ENCODE data around the gene CDH8. TPM values are rescaled to one million over a fixed set of nuclear protein-coding genes. Genes with fewer than 3 reads are reported as not detected.
A peak's percentile ranks its signal among the peaks of the same experiment; 100 is the strongest.

The CDH8 gene
- total RNA-seq, 8 experiments from 2014 or later: 0.61 to 70.0 (median 20.3) TPM

GRCh38 chr16:62046801-62047200 is 10.6 kb upstream of the CDH8 start:
- no peak overlapping the region for H3K27ac ChIP-seq
- WGBS, 10 experiments: 17 to 100% (median 100%) methylated on average over 1 of the region's 1 CpG; no CpG with 5 or more reads in 1 of the 10 experiments
- ATAC-seq (replicated peaks in 6 of 8): no peak
- in situ Hi-C loops (cut with MboI; ENCODE audit: low pct_unique_long_range_greater_than_20kb in 2 of 9, low sequenced_read_pairs in 9 of 9, unreplicated experiment in 9 of 9): no loop called here
- no peaks in the 10 kb centered on the region for H3K4me1 ChIP-seq (replicated peaks in 1 of 2)
- H3K4me3 ChIP-seq: no peak overlapping the region

- Histone ChIP-seq H3K27ac (no peak overlapping the region), H3K4me3 (no peak overlapping the region), H3K4me1 (replicated peaks in 1 of 2) (peaks cover 5 to 13% of the 10 kb centered on the region in 2 donors)
- 0 to 11% (median 2%) methylated on average over 2 to 4 of the region's 4 CpGs; no CpG with 5 or more reads in 2 of the 10 experiments for WGBS, 10 experiments
- ATAC-seq (replicated peaks in 6 of 8): peak; percentile 46 to 95 (median 76)
- in situ Hi-C loops (cut with MboI; ENCODE audit: low pct_unique_long_range_greater_than_20kb in 2 of 9, low sequenced_read_pairs in 9 of 9, unreplicated experiment in 9 of 9): no loop called here
Measured at GRCh38 chr16:62041401-62041800, 5.2 kb upstream of the CDH8 start.

DNA sequence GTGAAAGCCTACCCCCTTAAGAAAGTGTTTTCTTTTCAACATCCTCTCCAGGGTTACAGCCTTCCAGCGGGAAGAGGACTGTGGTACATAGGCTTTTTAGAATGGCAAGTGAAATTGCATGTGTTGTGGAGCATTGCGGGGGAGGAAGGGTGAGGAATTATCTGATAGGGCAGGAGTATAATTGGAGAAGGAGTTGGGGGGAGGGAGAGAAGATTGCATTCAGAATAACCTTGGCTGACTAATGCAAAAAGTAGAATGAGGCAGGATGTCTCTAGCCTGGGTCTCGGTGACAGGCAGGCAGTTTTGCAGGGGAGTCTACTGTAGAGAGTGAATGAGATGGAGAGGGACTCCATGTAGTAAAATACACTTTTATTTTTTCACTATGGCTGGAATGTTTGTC is 2.4 kb upstream of the CDH8 start:
- Histone ChIP-seq H3K27ac (no peak overlapping the region), H3K4me1 (replicated peaks in 1 of 2) (peaks cover 5 to 13% of the 10 kb centered on the region in 2 donors), H3K4me3 (peak overlapping the region in 2 of 5 donors; percentile 12 to 94)
- in situ Hi-C loops (cut with MboI; ENCODE audit: low pct_unique_long_range_greater_than_20kb in 2 of 9, low sequenced_read_pairs in 9 of 9, unreplicated experiment in 9 of 9): no loop called here
- 0 to 71% (median 37%) methylated on average over 1 to 3 of the region's 3 CpGs; no CpG with 5 or more reads in 4 of the 10 experiments for WGBS, 10 experiments
- ATAC-seq (replicated peaks in 6 of 8): no peak

DNA sequence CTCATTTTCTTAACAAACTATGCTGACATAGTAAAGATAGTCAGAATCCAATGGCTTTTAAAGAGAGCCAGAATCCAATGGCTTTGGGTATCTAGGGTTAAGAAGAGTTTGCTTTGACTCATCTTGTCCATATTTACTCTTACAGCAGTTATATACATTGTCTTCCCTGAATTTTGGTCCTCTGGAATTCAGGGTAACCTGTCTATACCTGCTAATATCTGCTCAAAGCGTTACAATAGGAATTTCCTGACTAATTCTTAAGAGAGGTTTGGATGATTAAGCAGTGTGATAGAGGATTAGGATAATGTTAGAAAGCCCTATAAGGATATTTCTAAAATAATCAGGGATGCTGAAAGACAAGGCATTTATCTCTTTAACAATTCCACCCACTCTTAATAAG is 2.0 kb upstream of the CDH8 start:
- ATAC-seq (replicated peaks in 6 of 8): no peak
- WGBS, 10 experiments: 0 to 60% (median 33%) methylated on average over 1 of the region's 1 CpG; no CpG with 5 or more reads in 5 of the 10 experiments
- Histone ChIP-seq H3K4me1 (replicated peaks in 1 of 2) (peaks cover 5 to 13% of the 10 kb centered on the region in 2 donors), H3K27ac (no peak overlapping the region), H3K4me3 (peak overlapping the region in 2 of 5 donors; percentile 12 to 94)
- in situ Hi-C loops (cut with MboI; ENCODE audit: low pct_unique_long_range_greater_than_20kb in 2 of 9, low sequenced_read_pairs in 9 of 9, unreplicated experiment in 9 of 9): no loop called here

DNA sequence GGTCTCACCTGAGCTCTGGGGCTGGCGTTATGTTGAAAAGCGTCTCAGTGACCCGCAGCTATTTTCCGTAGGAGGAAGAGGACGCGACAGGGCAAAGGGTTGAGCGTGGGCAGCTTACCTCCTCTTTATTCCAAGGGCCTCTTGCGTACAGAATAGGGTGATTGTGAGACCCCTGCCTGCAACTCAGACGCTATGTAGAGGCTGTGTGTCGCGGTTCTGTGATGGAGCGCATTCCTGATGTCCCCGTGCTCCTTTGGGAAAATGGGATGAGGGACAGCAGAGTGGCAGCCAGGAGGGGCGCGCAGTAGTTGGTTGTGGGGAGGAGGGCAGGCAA is 531 bp upstream of the CDH8 start:
- H3K4me1 ChIP-seq (replicated peaks in 1 of 2): peaks cover 5 to 13% of the 10 kb centered on the region in 2 donors
- no peak overlapping the region for H3K27ac ChIP-seq
- ATAC-seq (replicated peaks in 6 of 8): peak in 5 of 8 experiments; percentile 5 to 32 (median 14)
- in situ Hi-C loops (cut with MboI; ENCODE audit: low pct_unique_long_range_greater_than_20kb in 2 of 9, low sequenced_read_pairs in 9 of 9, unreplicated experiment in 9 of 9): no loop called here
- H3K4me3 ChIP-seq: peak overlapping the region; percentile 53 to 94 (median 59)
- 0 to 40% (median 5%) methylated on average over 1 to 7 of the region's 15 CpGs; no CpG with 5 or more reads in 3 of the 10 experiments for WGBS, 10 experiments

DNA sequence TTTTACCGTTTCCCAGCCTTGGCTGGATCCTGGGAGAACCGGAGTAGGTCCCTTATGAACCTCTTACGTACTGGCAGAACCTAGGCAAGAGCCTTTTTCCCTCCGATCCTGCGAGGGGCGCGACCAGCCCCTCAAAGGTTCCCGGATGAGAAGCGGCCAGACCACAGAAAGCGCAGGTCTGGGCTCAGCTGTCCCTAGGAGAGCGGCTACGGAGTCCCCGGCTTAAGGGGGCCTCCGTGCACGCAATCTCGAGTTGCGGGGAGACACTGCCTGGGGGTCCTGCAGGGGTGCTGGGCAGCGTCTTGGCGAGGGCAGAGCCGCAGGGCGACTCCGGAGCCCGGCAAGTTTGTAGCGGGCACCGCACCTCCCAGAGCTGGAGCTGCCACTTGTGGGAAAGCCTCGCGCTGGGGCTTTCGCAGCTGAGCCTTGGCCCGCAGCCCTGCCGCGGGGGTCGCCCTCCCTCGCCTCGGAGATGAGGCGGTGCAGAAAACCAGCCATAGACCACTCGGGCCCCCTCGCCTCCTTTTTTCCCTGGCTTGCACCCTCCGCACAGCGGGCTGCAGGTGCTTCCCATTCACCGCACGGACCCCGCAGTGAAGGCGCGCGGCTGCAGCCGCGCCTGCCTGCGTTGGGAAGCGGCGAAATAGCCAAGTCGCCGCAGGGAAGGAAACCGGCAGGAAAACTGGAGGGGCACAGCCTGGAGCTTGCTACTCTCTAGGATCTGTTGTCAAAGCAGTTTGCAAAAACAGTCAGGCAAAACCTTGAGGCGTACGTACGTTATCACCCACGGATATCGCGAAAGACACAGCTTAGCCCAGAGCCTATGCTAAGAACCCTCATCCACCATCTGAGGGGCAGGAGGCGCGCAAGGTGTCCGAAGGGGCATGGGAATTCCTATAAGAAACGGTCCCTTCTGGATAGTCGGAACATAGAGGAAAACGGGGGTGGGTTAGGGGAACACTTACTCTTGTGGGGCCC is 834 bp downstream of the CDH8 start:
- H3K27ac ChIP-seq: no peak overlapping the region
- ATAC-seq (replicated peaks in 6 of 8): peak in 6 of 8 experiments; percentile 51 to 63 (median 57)

DNA sequence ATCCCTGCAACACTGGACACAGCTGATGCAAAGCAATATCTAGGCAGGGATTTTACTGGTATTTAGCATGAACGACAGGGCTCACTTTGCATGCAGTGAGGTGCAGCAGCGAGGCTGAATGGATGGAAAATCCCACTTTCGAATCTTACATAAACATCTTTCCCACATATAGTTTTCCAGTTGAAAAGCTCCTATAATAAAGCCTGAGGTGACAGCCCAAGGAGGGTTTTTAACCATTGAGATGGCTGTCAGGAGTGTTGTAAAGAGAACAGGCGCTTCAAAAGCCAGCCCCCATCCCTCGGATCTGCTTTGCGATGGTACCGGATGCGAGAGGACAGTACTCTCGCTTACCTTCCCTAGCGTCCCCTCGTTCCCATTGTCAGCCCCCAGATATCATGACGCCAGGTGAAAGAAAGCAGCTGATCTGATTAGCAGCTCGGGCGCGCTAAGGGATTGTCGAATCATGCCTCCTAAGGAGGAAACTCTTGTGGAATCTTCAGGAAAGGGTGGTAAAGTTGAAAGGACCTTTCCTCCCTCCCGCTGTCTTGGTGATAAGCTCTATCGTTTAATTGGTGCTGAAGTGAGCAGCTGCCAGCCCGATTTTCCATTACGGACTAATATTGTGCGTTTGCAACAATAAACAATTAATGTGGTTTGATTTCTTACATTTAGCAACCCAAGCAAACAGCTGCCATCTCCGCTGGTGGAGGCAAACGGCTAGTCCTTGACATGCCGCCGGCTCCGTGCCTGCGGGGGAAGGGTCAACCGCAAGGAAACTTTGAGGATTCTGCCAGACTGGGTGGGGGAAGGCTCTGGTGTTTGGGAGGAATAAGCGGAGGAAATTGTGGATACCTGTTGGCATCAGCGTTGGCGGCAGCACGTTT is 1.8 kb downstream of the CDH8 start:
- Histone ChIP-seq H3K27ac (no peak overlapping the region), H3K4me3 (peak overlapping the region; percentile 53 to 94 (median 59)), H3K4me1 (replicated peaks in 1 of 2) (peaks cover 0 to 13% of the 10 kb centered on the region in 2 donors)
- peak; percentile 5 to 47 (median 24) for ATAC-seq (replicated peaks in 6 of 8)
- in situ Hi-C loops (cut with MboI; ENCODE audit: low pct_unique_long_range_greater_than_20kb in 2 of 9, low sequenced_read_pairs in 9 of 9, unreplicated experiment in 9 of 9): no loop called here
- 0 to 45% (median 5%) methylated on average over 1 to 21 of the region's 32 CpGs; no CpG with 5 or more reads in 1 of the 10 experiments for WGBS, 10 experiments

More for the DNA sequence above, 834 bp downstream of the CDH8 start:
- WGBS, 10 experiments: 0 to 40% (median 0%) methylated on average over 1 to 13 of the region's 65 CpGs; no CpG with 5 or more reads in 3 of the 10 experiments
- Histone ChIP-seq H3K4me3 (peak overlapping the region; percentile 53 to 94 (median 59)), H3K4me1 (replicated peaks in 1 of 2) (peaks cover 0 to 13% of the 10 kb centered on the region in 2 donors)
- in situ Hi-C loops (cut with MboI; ENCODE audit: low pct_unique_long_range_greater_than_20kb in 2 of 9, low sequenced_read_pairs in 9 of 9, unreplicated experiment in 9 of 9): no loop called here

GRCh38 chr16:62033065-62033464 is 3.2 kb downstream of the CDH8 start:
- Histone ChIP-seq H3K4me3 (peak overlapping the region in 4 of 5 donors; percentile 54 to 94 (median 60)), H3K4me1 (replicated peaks in 1 of 2) (peaks cover 0 to 7% of the 10 kb centered on the region in 2 donors), H3K27ac (no peak overlapping the region)
- WGBS, 10 experiments: 0 to 90% (median 50%) methylated on average over 1 of the region's 1 CpG; no CpG with 5 or more reads in 3 of the 10 experiments
- no peak for ATAC-seq (replicated peaks in 6 of 8)
- in situ Hi-C loops (cut with MboI; ENCODE audit: low pct_unique_long_range_greater_than_20kb in 2 of 9, low sequenced_read_pairs in 9 of 9, unreplicated experiment in 9 of 9): no loop called here

DNA sequence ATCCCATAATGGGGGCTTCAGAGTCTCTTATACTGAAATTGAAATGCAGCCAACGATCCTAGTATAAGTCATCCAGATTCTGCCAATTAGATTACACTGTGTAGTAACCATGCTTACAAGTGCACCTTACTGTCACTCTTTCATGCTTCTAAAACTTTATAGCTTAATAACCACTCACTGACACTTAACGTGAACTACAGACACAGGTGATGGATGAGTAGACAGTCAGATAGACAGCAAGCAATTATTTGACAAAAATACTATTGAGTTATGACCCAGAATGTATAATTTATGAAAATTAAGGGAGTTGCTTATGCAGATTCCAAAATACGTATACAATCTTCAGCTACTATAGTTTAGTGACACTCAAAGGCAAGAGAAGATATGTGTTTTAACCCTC is 6.3 kb downstream of the CDH8 start:
- peaks cover 0 to 6% of the 10 kb centered on the region in 2 donors for H3K4me1 ChIP-seq (replicated peaks in 1 of 2)
- H3K27ac ChIP-seq: no peak overlapping the region
- no peak overlapping the region for H3K4me3 ChIP-seq
- ATAC-seq (replicated peaks in 6 of 8): no peak
- in situ Hi-C loops (cut with MboI; ENCODE audit: low pct_unique_long_range_greater_than_20kb in 2 of 9, low sequenced_read_pairs in 9 of 9, unreplicated experiment in 9 of 9): no loop called here
- WGBS, 10 experiments: 0 to 100% (median 83%) methylated on average over 1 to 3 of the region's 3 CpGs; no CpG with 5 or more reads in 1 of the 10 experiments

GRCh38 chr16:62022688-62023087 is 13.6 kb downstream of the CDH8 start:
- Histone ChIP-seq H3K4me1 (replicated peaks in 1 of 2) (peaks cover 9 to 16% of the 10 kb centered on the region in 2 donors), H3K4me3 (no peak overlapping the region), H3K27ac (no peak overlapping the region)
- WGBS, 10 experiments: 14 to 65% (median 50%) methylated on average over 1 to 3 of the region's 3 CpGs; no CpG with 5 or more reads in 1 of the 10 experiments
- in situ Hi-C loops (cut with MboI; ENCODE audit: low pct_unique_long_range_greater_than_20kb in 2 of 9, low sequenced_read_pairs in 9 of 9, unreplicated experiment in 9 of 9): no loop called here
- ATAC-seq (replicated peaks in 6 of 8): peak in 4 of 8 experiments; percentile 26 to 36 (median 34)

DNA sequence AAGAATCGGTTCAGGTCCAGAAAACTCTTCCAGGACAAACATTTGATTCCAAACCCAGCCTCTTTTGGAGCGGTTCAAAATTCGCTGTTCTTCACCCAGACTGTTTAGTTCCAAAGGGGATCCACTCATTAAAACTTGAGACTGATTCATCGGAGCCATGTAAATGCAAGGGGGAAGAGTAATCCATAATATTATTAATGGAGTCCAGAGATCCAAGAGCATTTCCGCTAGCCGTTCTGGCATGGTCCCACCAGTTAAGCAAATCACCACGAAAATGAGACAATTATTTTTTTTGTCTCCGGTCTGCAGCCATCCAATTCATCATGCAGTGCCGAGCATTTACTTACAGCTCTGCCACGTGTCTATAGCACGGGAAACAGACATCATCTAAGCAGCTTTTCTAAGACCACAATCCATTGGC is 15.1 kb downstream of the CDH8 start:
- ATAC-seq (replicated peaks in 6 of 8): peak in 5 of 8 experiments; percentile 40 to 78 (median 65)
- WGBS, 10 experiments: 0 to 89% (median 55%) methylated on average over 2 to 11 of the region's 11 CpGs; no CpG with 5 or more reads in 1 of the 10 experiments
- no peak overlapping the region for H3K4me3 ChIP-seq
- H3K27ac ChIP-seq: no peak overlapping the region
- in situ Hi-C loops (cut with MboI; ENCODE audit: low pct_unique_long_range_greater_than_20kb in 2 of 9, low sequenced_read_pairs in 9 of 9, unreplicated experiment in 9 of 9): no loop called here
- H3K4me1 ChIP-seq (replicated peaks in 1 of 2): peaks cover 9 to 10% of the 10 kb centered on the region in 2 donors

GRCh38 chr16:62020681-62021080 is 15.6 kb downstream of the CDH8 start:
- WGBS, 10 experiments: 0 to 98% (median 59%) methylated on average over 1 to 6 of the region's 6 CpGs
- in situ Hi-C loops (cut with MboI; ENCODE audit: low pct_unique_long_range_greater_than_20kb in 2 of 9, low sequenced_read_pairs in 9 of 9, unreplicated experiment in 9 of 9): no loop called here
- H3K4me1 ChIP-seq (replicated peaks in 1 of 2): peaks cover 9 to 10% of the 10 kb centered on the region in 2 donors
- H3K27ac ChIP-seq: no peak overlapping the region
- no peak for ATAC-seq (replicated peaks in 6 of 8)
- H3K4me3 ChIP-seq: no peak overlapping the region

Measured in motor neuron (in vitro differentiated cells).